ENCODE data around the gene TMEM109. TPM values are rescaled to one million over a fixed set of nuclear protein-coding genes. Genes with fewer than 3 reads are reported as not detected.
A peak's percentile ranks its signal among the peaks of the same experiment; 100 is the strongest.

TMEM109 gene
- total and polyA plus RNA-seq, 9 of the 15 experiments (the other 6 are each of a cell fraction or from before 2014, with no cell fraction given): 9.2 to 71.3 (median 30.5) TPM

GRCh38 chr11:60925868-60926267, 11.9 kb downstream of the TMEM109 start:
- no TSS peak for BruUV-seq (replicated peaks)
- H3K4me3 ChIP-seq: no peak overlapping the region

DNA sequence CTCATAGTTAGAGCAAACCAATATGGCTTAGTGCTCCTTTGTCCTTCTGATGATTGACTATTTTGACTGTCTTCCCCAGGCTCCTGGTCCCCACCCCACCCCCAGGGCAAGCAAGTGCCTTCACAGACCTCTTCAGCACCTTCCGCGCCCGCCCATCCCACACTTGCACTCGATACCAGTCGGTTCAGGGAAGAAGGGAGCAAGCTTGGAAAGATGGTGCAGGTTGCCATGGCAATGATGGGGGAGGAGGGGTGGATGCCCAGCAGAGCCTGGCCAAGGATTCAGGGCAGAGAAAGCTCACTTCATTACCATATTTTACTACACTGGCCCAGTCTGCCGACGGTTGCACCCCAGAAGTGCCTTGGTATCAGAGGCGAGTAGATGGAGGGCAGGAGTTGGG, 12.5 kb downstream of the TMEM109 start:
- ChIA-PET CTCF (ENCODE audit: low intra/inter-chr PET ratio) (no interaction called here), POLR2A (interaction anchor here (1.3 to 1.9 kb wide), 3 partner anchors 11 to 213 kb away, joined by 3 to 7 read pairs (median 3); partner anchors contain the start of gene TMEM109)
- Histone ChIP-seq H3K9me1 (ENCODE audit: control insufficient read depth, insufficient read depth, low read length) (no peaks in the 10 kb centered on the region), H4K20me1 (replicated peaks; ENCODE audit: control insufficient read depth, insufficient read depth, low read length) (0 out of 2 replicates have a peak, but pooled peaks cover 10% of the 10 kb centered on the region), H2AFZ (ENCODE audit: low read depth, low read length) (no peak overlapping the region), H3K4me3 (no peak overlapping the region), H3K9me3 (replicated peaks; ENCODE audit: control insufficient read depth, insufficient read depth, low read depth, low read length) (no peaks in the 10 kb centered on the region), H3K79me2 (ENCODE audit: control insufficient read depth, insufficient read depth, low read length) (no peaks in the 10 kb centered on the region), H3K36me3 (ENCODE audit: control insufficient read depth, insufficient read depth, low read length) (peaks cover 17% of the 10 kb centered on the region; the same call in 2 of the 3 replicates), H3K27ac (ENCODE audit: extremely low read depth, low read depth, low read length) (no peak overlapping the region), H3K4me1 (replicated peaks in 1 of 2; ENCODE audit: control insufficient read depth in 2 of 2, insufficient read depth in 2 of 2, low read length in 2 of 2) (peaks cover 0 to 22% of the 10 kb centered on the region in 2 experiments; a peak in 3 of 5 replicates), H3K4me2 (ENCODE audit: insufficient read depth, low read length) (no peak overlapping the region), H3K27me3 (ENCODE audit: control insufficient read depth in 2 of 2, insufficient read depth in 2 of 2, low read length in 2 of 2) (peaks cover 50 to 70% of the 10 kb centered on the region in 2 experiments), H3K9ac (ENCODE audit: insufficient read depth in 1 of 2, low read depth in 2 of 2, low read length in 2 of 2) (no peak overlapping the region)
- TF ChIP-seq ZBTB40 (IDR thresholded peaks at IDR 0.05) (no peak), ZBTB40 (CRISPR knock-in tag; IDR thresholded peaks at IDR 0.05) (no peak), RFX1 (IDR thresholded peaks at IDR 0.05) (peak; percentile 77)
- intact Hi-C loops (cut with micrococcal nuclease) (no loop called here), in situ Hi-C loops (cut with MboI) (no loop called here)
- no peak for ATAC-seq
- no TSS peak for BruUV-seq (replicated peaks)
- FAIRE-seq: no peak
- WGBS (ENCODE audit: insufficient coverage, low coverage, missing lambda C conversion rate): 25% methylated on average over 8 of the region's 8 CpGs
- no peak for DNase-seq (ENCODE audit: extremely low read depth in 1 of 4, low spot score in 3 of 4)

More at GRCh38 chr11:60925868-60926267, 11.9 kb downstream of the TMEM109 start:
- H3K9me3 ChIP-seq (replicated peaks; ENCODE audit: control insufficient read depth, insufficient read depth, low read depth, low read length): no peaks in the 10 kb centered on the region
- 2% methylated on average over 4 of the region's 6 CpGs for WGBS (ENCODE audit: insufficient coverage, low coverage, missing lambda C conversion rate)
- ATAC-seq: no peak
- no peak for DNase-seq (ENCODE audit: extremely low read depth in 1 of 4, low spot score in 3 of 4)
- H3K9ac ChIP-seq (ENCODE audit: insufficient read depth in 1 of 2, low read depth in 2 of 2, low read length in 2 of 2): no peak overlapping the region
- H3K9me1 ChIP-seq (ENCODE audit: control insufficient read depth, insufficient read depth, low read length): no peaks in the 10 kb centered on the region
- H3K4me1 ChIP-seq (replicated peaks in 1 of 2; ENCODE audit: control insufficient read depth in 2 of 2, insufficient read depth in 2 of 2, low read length in 2 of 2): peaks cover 0 to 22% of the 10 kb centered on the region in 2 experiments; a peak in 3 of 5 replicates
- H3K27ac ChIP-seq (ENCODE audit: extremely low read depth, low read depth, low read length): no peak overlapping the region
- H2AFZ ChIP-seq (ENCODE audit: low read depth, low read length): no peak overlapping the region
- H3K27me3 ChIP-seq (ENCODE audit: control insufficient read depth in 2 of 2, insufficient read depth in 2 of 2, low read length in 2 of 2): peaks cover 47 to 64% of the 10 kb centered on the region in 2 experiments
- ChIA-PET CTCF (ENCODE audit: low intra/inter-chr PET ratio) (no interaction called here), POLR2A (interaction anchor here (1.3 to 1.9 kb wide), 3 partner anchors 10 to 214 kb away, joined by 3 to 7 read pairs (median 3); partner anchors contain the start of gene TMEM109)
- no peaks in the 10 kb centered on the region for H3K79me2 ChIP-seq (ENCODE audit: control insufficient read depth, insufficient read depth, low read length)
- intact Hi-C loops (cut with micrococcal nuclease) (no loop called here), in situ Hi-C loops (cut with MboI) (no loop called here)
- FAIRE-seq: no peak
- 0 out of 2 replicates have a peak, but pooled peaks cover 10% of the 10 kb centered on the region for H4K20me1 ChIP-seq (replicated peaks; ENCODE audit: control insufficient read depth, insufficient read depth, low read length)
- H3K36me3 ChIP-seq (ENCODE audit: control insufficient read depth, insufficient read depth, low read length): peaks cover 23% of the 10 kb centered on the region; the same call in 2 of the 3 replicates
- H3K4me2 ChIP-seq (ENCODE audit: insufficient read depth, low read length): no peak overlapping the region
- TF ChIP-seq ARID2 (IDR thresholded peaks at IDR 0.05) (no peak), SPI1 (IDR thresholded peaks at IDR 0.05; ENCODE audit: borderline replicate concordance, low read depth, low read length) (no peak)

Measured in K562 (cell line).